Fibroblast of villous mesenchyme (primary cell): ENCODE results near the gene RFPL1. TPM values are rescaled to one million over a fixed set of nuclear protein-coding genes. Genes with fewer than 3 reads are reported as not detected.

ENCODE experiments used
- DNase-seq: peaks from one replicate; pipeline ENCODE4 v3.0.0-alpha.2; 2010; ENCODE audit warnings: low read depth
- H3K4me3 ChIP-seq: 2 replicates; pipeline ENCODE4 v1.5.1; 2011; ENCODE audit warnings: low read depth, mild to moderate bottlenecking, low read length
- total RNA-seq: library from RNA; depleted of rRNA; stranded (reverse); fragments of >200 nt; gene quantifications from 2 replicates; pipeline ENCODE4 v1.2.3, GENCODE V29; 2012
- TF ChIP-seq, protein P1 (sequence below): IDR thresholded peaks from 2 replicates; pipeline ENCODE4 v1.5.1; 2012; ENCODE audit warnings: low read depth, mild to moderate bottlenecking, low read length; ENCODE audit not compliant: insufficient read depth

The RFPL1 gene
- total RNA-seq, 1 donor = not detected

DNA sequence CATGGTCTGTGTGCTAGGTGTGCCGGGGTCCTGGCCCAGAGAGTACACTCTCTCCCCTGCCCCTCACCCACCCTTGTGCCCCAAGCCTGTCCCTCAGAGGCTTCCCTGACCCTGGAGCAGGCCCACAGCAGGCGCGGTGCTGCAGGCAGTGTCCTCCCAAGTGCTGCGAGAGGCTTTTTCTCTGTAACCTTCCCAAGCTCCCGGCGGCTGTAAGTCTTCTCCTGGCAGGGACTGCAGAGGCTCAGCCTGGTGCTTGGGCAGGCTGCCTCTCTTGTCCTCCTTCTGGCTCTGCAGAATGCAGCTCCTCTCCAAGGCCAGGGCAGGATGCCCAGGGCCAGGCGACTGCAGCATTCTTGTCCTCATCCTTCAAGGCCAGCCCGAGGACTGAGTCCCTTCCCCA lies 15.9 kb downstream of the RFPL1 start:
- TF ChIP-seq, protein P1, sequence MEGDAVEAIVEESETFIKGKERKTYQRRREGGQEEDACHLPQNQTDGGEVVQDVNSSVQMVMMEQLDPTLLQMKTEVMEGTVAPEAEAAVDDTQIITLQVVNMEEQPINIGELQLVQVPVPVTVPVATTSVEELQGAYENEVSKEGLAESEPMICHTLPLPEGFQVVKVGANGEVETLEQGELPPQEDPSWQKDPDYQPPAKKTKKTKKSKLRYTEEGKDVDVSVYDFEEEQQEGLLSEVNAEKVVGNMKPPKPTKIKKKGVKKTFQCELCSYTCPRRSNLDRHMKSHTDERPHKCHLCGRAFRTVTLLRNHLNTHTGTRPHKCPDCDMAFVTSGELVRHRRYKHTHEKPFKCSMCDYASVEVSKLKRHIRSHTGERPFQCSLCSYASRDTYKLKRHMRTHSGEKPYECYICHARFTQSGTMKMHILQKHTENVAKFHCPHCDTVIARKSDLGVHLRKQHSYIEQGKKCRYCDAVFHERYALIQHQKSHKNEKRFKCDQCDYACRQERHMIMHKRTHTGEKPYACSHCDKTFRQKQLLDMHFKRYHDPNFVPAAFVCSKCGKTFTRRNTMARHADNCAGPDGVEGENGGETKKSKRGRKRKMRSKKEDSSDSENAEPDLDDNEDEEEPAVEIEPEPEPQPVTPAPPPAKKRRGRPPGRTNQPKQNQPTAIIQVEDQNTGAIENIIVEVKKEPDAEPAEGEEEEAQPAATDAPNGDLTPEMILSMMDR = no peak
- no peak for DNase-seq
- H3K4me3 ChIP-seq = no peak overlapping the region

DNA sequence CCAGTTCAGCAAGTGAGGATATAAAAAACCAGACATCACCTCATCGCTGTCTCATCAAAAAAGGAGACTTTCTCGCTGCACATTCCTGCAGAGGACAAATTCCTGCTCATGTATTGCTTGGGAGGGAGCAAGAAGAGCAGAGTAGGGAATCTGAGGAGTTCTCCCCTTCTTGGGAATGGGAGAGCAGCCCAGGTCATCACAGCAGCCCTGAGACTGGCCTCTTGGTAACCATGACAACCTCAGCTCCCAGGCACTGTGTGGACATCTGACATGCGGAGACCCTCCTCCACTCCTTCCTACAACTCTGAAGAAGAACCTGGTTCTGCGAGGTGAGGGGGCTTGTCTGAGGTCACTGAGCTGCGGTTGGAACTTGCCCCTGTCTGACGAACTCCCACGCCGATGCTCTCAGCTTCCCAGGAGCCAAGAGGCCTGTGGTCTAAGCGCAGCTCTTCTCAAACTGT lies 17.9 kb downstream of the RFPL1 start:
- H3K4me3 ChIP-seq = no peak overlapping the region
- TF ChIP-seq, protein P1 = no peak
- DNase-seq = no peak

DNA sequence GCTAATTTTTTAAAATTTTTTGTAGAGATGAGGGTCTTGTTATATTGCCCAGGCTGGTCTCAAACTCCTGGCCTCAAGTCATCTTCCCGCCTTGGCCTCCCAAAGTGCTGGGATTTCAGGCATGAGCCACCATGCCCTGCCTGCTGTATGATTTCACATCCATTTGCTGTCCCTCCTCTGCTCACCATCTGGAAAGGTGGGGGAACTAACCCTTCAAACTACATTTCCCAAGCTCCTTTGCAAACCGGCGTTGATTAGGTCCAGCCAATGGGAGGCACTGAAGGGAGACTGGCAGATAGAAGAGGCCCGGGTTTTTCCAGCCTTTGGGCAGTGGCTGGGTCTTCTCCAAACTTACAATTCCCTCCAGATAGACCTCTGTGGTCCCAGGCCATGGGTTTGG lies 19.3 kb downstream of the RFPL1 start:
- no peak overlapping the region for H3K4me3 ChIP-seq
- TF ChIP-seq, protein P1 = no peak
- DNase-seq = peak; percentile 50

DNA sequence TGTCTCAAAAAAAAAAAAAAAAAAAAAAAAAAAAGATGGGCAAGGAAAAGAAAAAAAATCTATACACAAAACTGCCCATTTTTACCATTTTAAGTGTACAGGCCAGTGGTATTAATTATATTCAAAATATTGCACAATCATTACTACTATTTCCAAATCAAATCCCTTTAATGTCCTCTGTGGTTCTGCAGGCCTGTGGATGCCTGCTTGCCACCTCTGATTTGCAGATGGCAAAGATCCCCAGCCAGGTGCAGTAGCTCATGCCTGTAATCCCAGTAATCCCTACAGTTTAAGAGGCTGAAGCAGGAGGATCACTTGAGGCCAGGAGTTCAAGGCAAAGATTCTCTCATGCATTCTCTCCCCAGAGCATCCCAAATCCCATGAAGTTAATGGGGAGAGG lies 20.2 kb downstream of the RFPL1 start:
- H3K4me3 ChIP-seq = no peak overlapping the region
- TF ChIP-seq, protein P1 = no peak
- peak; percentile 16 for DNase-seq

DNA sequence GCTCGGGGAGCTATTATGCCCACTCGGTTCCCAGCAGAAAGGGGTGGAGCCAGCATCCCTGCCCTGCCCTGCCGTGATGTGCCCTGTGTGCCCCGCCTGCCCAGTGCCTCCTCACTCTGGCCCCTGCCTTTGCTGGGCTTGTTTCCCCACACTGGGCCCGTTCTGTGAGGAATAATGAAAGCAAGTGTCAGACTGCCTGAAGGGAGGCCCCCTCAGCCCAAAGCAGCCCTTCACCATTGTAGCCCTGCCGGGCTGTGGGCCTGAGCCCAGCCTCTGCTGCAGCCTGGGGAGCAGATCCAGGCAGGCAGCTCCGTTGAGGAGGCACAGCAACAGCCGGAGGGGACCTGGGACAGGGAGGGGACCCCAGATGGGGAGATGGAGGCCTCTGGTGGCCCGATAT lies 21.4 kb downstream of the RFPL1 start:
- TF ChIP-seq, protein P1 = no peak
- H3K4me3 ChIP-seq = no peak overlapping the region
- no peak for DNase-seq

DNA sequence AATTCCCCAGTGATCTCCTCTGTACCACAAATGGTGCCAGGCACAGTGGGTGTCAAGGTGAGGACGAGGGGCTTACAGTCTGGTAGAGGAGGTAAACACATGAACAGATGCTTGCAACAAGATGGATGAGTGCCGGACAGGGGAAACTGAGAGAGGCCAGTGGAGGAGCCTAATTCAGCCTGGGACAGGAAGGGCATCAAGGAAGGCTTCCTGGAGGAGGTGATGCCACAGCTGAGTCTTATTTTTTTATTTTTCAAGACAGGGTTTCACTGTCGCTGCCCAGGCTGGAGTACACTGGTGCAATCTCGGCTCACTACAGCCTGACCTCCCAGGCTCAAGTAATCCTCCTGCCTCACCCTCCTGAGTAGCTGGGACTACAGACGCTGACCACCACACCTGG lies 22.9 kb downstream of the RFPL1 start:
- TF ChIP-seq, protein P1 = no peak

DNA sequence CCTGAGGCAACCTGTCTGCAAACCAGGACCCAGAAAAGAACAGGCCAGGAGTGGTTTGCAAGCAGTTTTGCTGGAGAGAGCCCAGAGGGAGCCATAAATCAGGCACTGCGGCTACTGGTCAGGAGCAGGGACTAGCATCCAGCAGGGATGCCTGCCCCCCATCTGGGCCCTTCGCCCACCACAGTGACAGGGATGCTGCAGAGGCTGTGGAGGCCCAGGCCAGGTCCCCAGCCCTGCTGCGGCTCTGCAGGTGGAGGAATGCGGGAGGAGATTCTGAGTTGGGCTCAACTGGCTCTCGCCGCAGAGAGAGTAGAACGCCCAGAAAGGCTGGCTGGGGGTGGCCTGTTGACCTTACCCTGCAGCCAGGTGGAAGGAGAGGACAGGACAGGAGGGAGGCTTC lies 25.2 kb downstream of the RFPL1 start:
- TF ChIP-seq, protein P1 = no peak
- no peak overlapping the region for H3K4me3 ChIP-seq
- no peak for DNase-seq

More for the DNA sequence above, 22.9 kb downstream of the RFPL1 start:
- H3K4me3 ChIP-seq = no peak overlapping the region
- no peak for DNase-seq
